GM19395 (cell line): ENCODE measurements around the gene CCNY.

ENCODE experiments used
- ATAC-seq: cut with Tn5 transposase; IDR thresholded peaks from one replicate; pipeline ENCODE4 v1.9.1; 2021; ENCODE audit warnings: mild to moderate bottlenecking, moderate library complexity; ENCODE audit not compliant: unreplicated experiment

CCNY gene

GRCh38 chr10:35545878-35546590 is 209.7 kb downstream of the CCNY start:
- peak; percentile 74 for ATAC-seq

GRCh38 chr10:35546824-35547225 is 210.5 kb downstream of the CCNY start:
- ATAC-seq = no peak

GRCh38 chr10:35552650-35553342 is 216.5 kb downstream of the CCNY start:
- no peak for ATAC-seq

GRCh38 chr10:35554036-35554435 is 217.7 kb downstream of the CCNY start:
- ATAC-seq = no peak

- peak; percentile 84 for ATAC-seq
Observed at GRCh38 chr10:35554461-35555056, 218.2 kb downstream of the CCNY start.

GRCh38 chr10:35555962-35556930 is 219.9 kb downstream of the CCNY start:
- ATAC-seq = no peak

- ATAC-seq = no peak
Observed at GRCh38 chr10:35558276-35558675, 222.0 kb downstream of the CCNY start.

GRCh38 chr10:35559416-35559815 is 223.1 kb downstream of the CCNY start:
- no peak for ATAC-seq

- ATAC-seq = no peak
Observed at GRCh38 chr10:35561715-35562114, 225.4 kb downstream of the CCNY start.

- no peak for ATAC-seq
Observed at GRCh38 chr10:35562427-35562826, 226.1 kb downstream of the CCNY start.

GRCh38 chr10:35563261-35563891 is 227.1 kb downstream of the CCNY start:
- peak; percentile 52 for ATAC-seq

GRCh38 chr10:35564341-35564968 is 228.1 kb downstream of the CCNY start:
- ATAC-seq = peak; percentile 82

- no peak for ATAC-seq
Observed at GRCh38 chr10:35565602-35566081, 229.3 kb downstream of the CCNY start.

GRCh38 chr10:35567951-35568350 is 231.6 kb downstream of the CCNY start:
- no peak for ATAC-seq

- no peak for ATAC-seq
Observed at GRCh38 chr10:35568483-35569015, 232.2 kb downstream of the CCNY start.

GRCh38 chr10:35569111-35569707 is 232.9 kb downstream of the CCNY start:
- no peak for ATAC-seq

- no peak for ATAC-seq
Observed at GRCh38 chr10:35569836-35570235, 233.5 kb downstream of the CCNY start.

GRCh38 chr10:35570397-35570796 is 234.1 kb downstream of the CCNY start:
- no peak for ATAC-seq

- ATAC-seq = no peak
Observed at GRCh38 chr10:35572583-35572982, 236.3 kb downstream of the CCNY start.
